GM21390 (cell line): ENCODE data around the gene SMG9.
A peak's percentile ranks its signal among the peaks of the same experiment; 100 is the strongest.
"Not testable (repeated sequence)": the region's sequence is repeated elsewhere in the genome, so short reads cannot be mapped to it uniquely, and the experiment has no call there.

ENCODE experiments used
- ATAC-seq: cut with Tn5 transposase; IDR thresholded peaks from one replicate; pipeline ENCODE4 v1.9.1; 2021; ENCODE audit not compliant: unreplicated experiment

The SMG9 gene

GRCh38 chr19:43780706-43781525 is 26.2 kb upstream of the SMG9 start, which contains the start of gene KCNN4:
KCNN4 (minus strand) TSS chr19:43780973; CDS start chr19:43780861, 112 bp downstream.
- peak; percentile 37 for ATAC-seq

GRCh38 chr19:43779820-43780219 is 25.1 kb upstream of the SMG9 start:
- no peak for ATAC-seq

GRCh38 chr19:43779147-43779819 is 24.5 kb upstream of the SMG9 start:
- ATAC-seq: no peak

- no peak for ATAC-seq
These were observed 23.9 kb upstream of the SMG9 start for GRCh38 chr19:43778651-43779050.

- no peak for ATAC-seq
These were observed 22.5 kb upstream of the SMG9 start for GRCh38 chr19:43777163-43777695.

- ATAC-seq: no peak
These were observed 21.5 kb upstream of the SMG9 start for GRCh38 chr19:43776286-43776685.

- no peak for ATAC-seq
These were observed 20.6 kb upstream of the SMG9 start for GRCh38 chr19:43775299-43775890.

- not testable (repeated sequence) for ATAC-seq
These were observed 20.1 kb upstream of the SMG9 start for GRCh38 chr19:43774940-43775258.

- ATAC-seq: no peak
These were observed 19.6 kb upstream of the SMG9 start for GRCh38 chr19:43774103-43774939.

GRCh38 chr19:43773725-43774102 is 19.0 kb upstream of the SMG9 start:
- no peak for ATAC-seq

GRCh38 chr19:43769256-43769655 is 14.5 kb upstream of the SMG9 start:
- ATAC-seq: no peak

- ATAC-seq: no peak
These were observed 13.7 kb upstream of the SMG9 start for GRCh38 chr19:43768273-43769050.

GRCh38 chr19:43767818-43768217 is 13.1 kb upstream of the SMG9 start:
- ATAC-seq: no peak

- ATAC-seq: no peak
These were observed 12.6 kb upstream of the SMG9 start for GRCh38 chr19:43767316-43767715.

- no peak for ATAC-seq
These were observed 11.9 kb upstream of the SMG9 start for GRCh38 chr19:43766755-43767043.

- ATAC-seq: peak; percentile 70
These were observed 10.5 kb upstream of the SMG9 start for GRCh38 chr19:43765109-43765876.

- ATAC-seq: not testable (repeated sequence)
These were observed 9.9 kb upstream of the SMG9 start for GRCh38 chr19:43764684-43765083.

GRCh38 chr19:43763473-43763939 is 8.7 kb upstream of the SMG9 start:
- ATAC-seq: no peak

- ATAC-seq: no peak
These were observed 8.1 kb upstream of the SMG9 start for GRCh38 chr19:43762814-43763213.

- no peak for ATAC-seq
These were observed 6.2 kb upstream of the SMG9 start for GRCh38 chr19:43760941-43761340.
